Neural progenitor cell (in vitro differentiated cells): ENCODE data around the gene TSTD1. TPM values are rescaled to one million over a fixed set of nuclear protein-coding genes. Genes with fewer than 3 reads are reported as not detected.

Source experiments
- DNase-seq: peaks from one replicate; pipeline ENCODE4 v3.0.0-alpha.2; 2016; ENCODE audit warnings: low spot score
- H2AFZ ChIP-seq: fragments of 200-600 bp; sonication (generic); replicated peaks from 2 replicates; pipeline ENCODE4 v1.6.1; 2016; ENCODE audit warnings: antibody characterized with exemption
- H3F3A ChIP-seq: fragments of 200-600 bp; sonication (generic); 2 replicates; pipeline ENCODE4 v1.6.1; 2016; ENCODE audit warnings: antibody characterized with exemption, low read depth
- H3K27ac ChIP-seq: fragments of 200-600 bp; sonication (generic); 2 replicates; pipeline ENCODE4 v1.5.1; 2016; ENCODE audit warnings: mild to moderate bottlenecking
- H3K27me3 ChIP-seq: fragments of 200-600 bp; sonication (generic); 2 replicates; pipeline ENCODE4 v1.6.1; 2016; ENCODE audit warnings: mild to moderate bottlenecking, moderate library complexity
- H3K36me3 ChIP-seq: fragments of 200-600 bp; sonication (generic); 2 replicates; pipeline ENCODE4 v1.5.1; 2016
- H3K4me1 ChIP-seq: fragments of 200-600 bp; sonication (generic); 2 replicates; pipeline ENCODE4 v1.6.1; 2016; ENCODE audit warnings: mixed run types
- H3K4me2 ChIP-seq: fragments of 200-600 bp; sonication (generic); 2 replicates; pipeline ENCODE4 v1.6.1; 2016
- H3K4me3 ChIP-seq: fragments of 200-600 bp; sonication (generic); 2 replicates; pipeline ENCODE4 v1.5.1; 2016
- H3K79me2 ChIP-seq: fragments of 200-600 bp; sonication (generic); 2 replicates; pipeline ENCODE4 v1.6.1; 2016; ENCODE audit warnings: low read depth
- H3K9ac ChIP-seq: fragments of 200-600 bp; sonication (generic); 2 replicates; pipeline ENCODE4 v1.6.1; 2016
- H3K9me3 ChIP-seq: fragments of 200-600 bp; sonication (generic); 2 replicates; pipeline ENCODE4 v1.5.1; 2016; ENCODE audit warnings: low read depth
- H4K20me1 ChIP-seq: fragments of 200-600 bp; sonication (generic); 2 replicates; pipeline ENCODE4 v1.6.1; 2016; ENCODE audit warnings: low read depth
- H3K27ac Mint-ChIP-seq: 3 replicates; pipeline ENCODE4 v1.8.0; 2021; ENCODE audit warnings: mixed read lengths
- H3K27me3 Mint-ChIP-seq: 2 replicates; pipeline ENCODE4 v1.8.0; 2022; ENCODE audit warnings: low read depth, mild to moderate bottlenecking, inconsistent platforms, moderate library complexity, mixed read lengths; ENCODE audit not compliant: insufficient read depth
- H3K36me3 Mint-ChIP-seq: 3 replicates; pipeline ENCODE4 v1.8.0; 2021; ENCODE audit warnings: mixed read lengths
- H3K4me1 Mint-ChIP-seq: 3 replicates; pipeline ENCODE4 v1.8.0; 2021; ENCODE audit warnings: mixed read lengths
- H3K4me3 Mint-ChIP-seq: 3 replicates; pipeline ENCODE4 v1.8.0; 2021; ENCODE audit warnings: mild to moderate bottlenecking, moderate library complexity, mixed read lengths
- H3K9me3 Mint-ChIP-seq: 3 replicates; pipeline ENCODE4 v1.8.0; 2020; ENCODE audit warnings: mixed read lengths
- EZH2 ChIP-seq: fragments of 200-600 bp; sonication (generic); IDR thresholded peaks from 2 replicates; pipeline ENCODE4 v1.6.1; 2017; ENCODE audit warnings: antibody characterized with exemption, mild to moderate bottlenecking, moderate library complexity
- EZH2phosphoT487 ChIP-seq: fragments of 200-600 bp; sonication (generic); IDR thresholded peaks from 2 replicates; pipeline ENCODE4 v1.6.1; 2017; ENCODE audit warnings: antibody characterized with exemption
- total RNA-seq: library from RNA; depleted of rRNA; stranded (reverse); fragments of >200 nt; gene quantifications from 2 replicates; pipeline ENCODE4 v1.2.3, GENCODE V29; 2015; ENCODE audit warnings: low replicate concordance
- TF ChIP-seq, protein P1 (sequence below): fragments of 200-600 bp; sonication (generic); IDR thresholded peaks from 2 replicates; pipeline ENCODE4 v1.5.1; 2017; ENCODE audit warnings: antibody characterized with exemption, mild to moderate bottlenecking

Gene TSTD1
- total RNA-seq, 1 donor from 2014 or later, result 29.9 TPM

DNA sequence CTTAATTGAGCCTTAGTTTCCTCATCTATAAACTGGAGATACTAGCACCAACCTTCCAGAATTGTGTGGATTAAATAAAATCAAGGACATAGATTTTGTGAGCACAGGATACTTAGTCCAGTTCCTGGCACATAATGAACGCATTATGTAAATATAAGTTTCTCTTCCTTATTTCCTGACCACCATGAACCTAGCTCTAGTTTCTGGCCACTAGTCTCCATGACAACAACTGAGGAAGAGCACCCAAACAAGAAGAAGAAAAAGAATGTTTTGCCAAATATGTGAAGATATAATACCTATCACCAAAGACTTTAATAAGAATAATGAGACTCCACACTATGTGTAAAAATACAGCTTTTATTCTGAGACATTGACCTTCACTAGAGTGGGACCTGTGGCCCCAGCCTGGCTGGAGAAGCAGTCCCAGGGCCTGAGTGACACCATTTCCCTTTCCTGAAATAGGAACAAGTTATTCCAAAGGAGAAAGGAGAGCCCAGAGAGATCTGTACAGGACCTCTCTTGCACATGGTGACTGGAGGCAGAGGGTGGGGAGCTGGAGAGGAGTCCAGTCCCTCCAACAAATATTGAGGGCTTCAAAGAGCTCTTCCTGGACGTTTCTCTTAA lies 8.0 kb upstream of the TSTD1 start:
- Histone ChIP-seq H3K9me3 (no peaks in the 10 kb centered on the region), H3F3A (peaks cover 14% of the 10 kb centered on the region), H3K27ac (no peak overlapping the region), H4K20me1 (peaks cover 11% of the 10 kb centered on the region), H3K79me2 (peaks cover 27% of the 10 kb centered on the region), H3K9ac (no peak overlapping the region), H3K4me3 (peak overlapping the region; percentile 67), H3K36me3 (no peaks in the 10 kb centered on the region), H2AFZ (no peak overlapping the region), H3K4me2 (peak overlapping the region; percentile 83), H3K4me1 (peaks cover 12% of the 10 kb centered on the region), H3K27me3 (peaks cover 9% of the 10 kb centered on the region)
- peaks cover 19% of the 10 kb centered on the region for H3K36me3 Mint-ChIP-seq
- peaks cover 35% of the 10 kb centered on the region for H3K9me3 Mint-ChIP-seq
- H3K4me3 Mint-ChIP-seq, result peak overlapping the region; percentile 96
- TF ChIP-seq, protein P1, sequence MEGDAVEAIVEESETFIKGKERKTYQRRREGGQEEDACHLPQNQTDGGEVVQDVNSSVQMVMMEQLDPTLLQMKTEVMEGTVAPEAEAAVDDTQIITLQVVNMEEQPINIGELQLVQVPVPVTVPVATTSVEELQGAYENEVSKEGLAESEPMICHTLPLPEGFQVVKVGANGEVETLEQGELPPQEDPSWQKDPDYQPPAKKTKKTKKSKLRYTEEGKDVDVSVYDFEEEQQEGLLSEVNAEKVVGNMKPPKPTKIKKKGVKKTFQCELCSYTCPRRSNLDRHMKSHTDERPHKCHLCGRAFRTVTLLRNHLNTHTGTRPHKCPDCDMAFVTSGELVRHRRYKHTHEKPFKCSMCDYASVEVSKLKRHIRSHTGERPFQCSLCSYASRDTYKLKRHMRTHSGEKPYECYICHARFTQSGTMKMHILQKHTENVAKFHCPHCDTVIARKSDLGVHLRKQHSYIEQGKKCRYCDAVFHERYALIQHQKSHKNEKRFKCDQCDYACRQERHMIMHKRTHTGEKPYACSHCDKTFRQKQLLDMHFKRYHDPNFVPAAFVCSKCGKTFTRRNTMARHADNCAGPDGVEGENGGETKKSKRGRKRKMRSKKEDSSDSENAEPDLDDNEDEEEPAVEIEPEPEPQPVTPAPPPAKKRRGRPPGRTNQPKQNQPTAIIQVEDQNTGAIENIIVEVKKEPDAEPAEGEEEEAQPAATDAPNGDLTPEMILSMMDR, result no peak
- TF ChIP-seq EZH2phosphoT487 (no peak), EZH2 (no peak)
- peaks cover 6% of the 10 kb centered on the region for H3K27me3 Mint-ChIP-seq
- no peak overlapping the region for H3K27ac Mint-ChIP-seq
- peaks cover 11% of the 10 kb centered on the region for H3K4me1 Mint-ChIP-seq
- DNase-seq, result no peak

DNA sequence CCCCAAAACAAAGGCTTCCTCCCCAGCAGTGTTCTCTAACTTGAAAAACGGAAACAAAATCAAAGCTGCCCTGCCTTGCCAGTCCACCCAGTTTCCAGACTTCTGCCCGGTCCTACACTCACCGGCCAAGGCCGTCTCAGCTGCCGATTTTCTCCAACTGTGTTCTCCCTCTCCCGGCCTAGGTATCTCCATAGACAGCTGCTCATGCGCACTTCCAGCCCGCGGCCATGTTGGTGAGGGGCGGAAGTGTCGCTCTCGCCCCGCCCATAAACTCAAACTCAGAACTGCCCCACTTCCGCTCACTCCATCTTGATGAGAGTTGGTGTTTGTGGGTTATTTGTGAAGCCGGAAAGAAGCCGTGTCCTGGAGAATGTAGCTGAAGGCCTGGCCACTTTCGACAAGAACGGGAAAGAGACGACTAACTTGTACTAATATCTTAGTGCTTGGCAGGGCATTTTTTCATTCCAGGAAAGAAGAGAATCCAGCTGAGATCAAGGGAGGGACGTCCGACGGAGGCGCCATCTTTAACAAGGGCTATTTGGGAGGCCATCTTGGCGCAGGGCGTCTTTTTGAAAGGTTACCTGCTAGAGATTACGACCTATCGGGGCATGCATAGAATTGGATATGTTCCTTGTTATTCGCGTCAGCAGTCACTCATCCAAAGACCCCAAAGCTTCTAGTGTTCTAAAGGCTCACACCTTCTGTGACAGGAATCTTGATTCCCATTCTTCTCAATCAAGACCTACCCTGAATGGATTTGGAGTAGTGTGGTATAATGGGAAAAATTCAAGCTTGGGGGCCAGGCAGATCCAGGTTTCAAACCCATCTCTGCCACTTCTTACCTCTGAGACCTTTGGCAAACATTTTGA lies 7.2 kb upstream of the TSTD1 start, which contains the start of gene USF1:
Gene USF1, minus strand, starts transcription at position 242 of the 869 bp plus-strand sequence. CDS start 2,702 bp downstream, outside the sequence.
- peaks cover 12% of the 10 kb centered on the region for H3K4me1 ChIP-seq
- TF ChIP-seq, protein P1, result no peak
- TF ChIP-seq EZH2, result peak; percentile 80
- TF ChIP-seq EZH2phosphoT487, result peak; percentile 37
- no peaks in the 10 kb centered on the region for H3K36me3 ChIP-seq
- H3K4me1 Mint-ChIP-seq, result peaks cover 11% of the 10 kb centered on the region
- H3K4me3 ChIP-seq, result peak within 1 kb of the TSS; percentile 67
- peak within 1 kb of the TSS; percentile 96 for H3K4me3 Mint-ChIP-seq
- H3K27me3 Mint-ChIP-seq, result peaks cover 6% of the 10 kb centered on the region
- peak within 1 kb of the TSS; percentile 100 for H3K27ac Mint-ChIP-seq
- H2AFZ ChIP-seq, result peak within 1 kb of the TSS; percentile 93
- peak within 1 kb of the TSS; percentile 83 for H3K9ac ChIP-seq
- peak; percentile 98 for DNase-seq
- H3K4me2 ChIP-seq, result peak within 1 kb of the TSS; percentile 83
- peak within 1 kb of the TSS; percentile 95 for H3K27ac ChIP-seq
- peaks cover 11% of the 10 kb centered on the region for H4K20me1 ChIP-seq
- no peaks in the 10 kb centered on the region for H3K9me3 ChIP-seq
- peaks cover 9% of the 10 kb centered on the region for H3K27me3 ChIP-seq
- peaks cover 14% of the 10 kb centered on the region for H3F3A ChIP-seq
- H3K36me3 Mint-ChIP-seq, result peaks cover 22% of the 10 kb centered on the region
- H3K9me3 Mint-ChIP-seq, result peaks cover 35% of the 10 kb centered on the region
- H3K79me2 ChIP-seq, result peaks cover 27% of the 10 kb centered on the region

DNA sequence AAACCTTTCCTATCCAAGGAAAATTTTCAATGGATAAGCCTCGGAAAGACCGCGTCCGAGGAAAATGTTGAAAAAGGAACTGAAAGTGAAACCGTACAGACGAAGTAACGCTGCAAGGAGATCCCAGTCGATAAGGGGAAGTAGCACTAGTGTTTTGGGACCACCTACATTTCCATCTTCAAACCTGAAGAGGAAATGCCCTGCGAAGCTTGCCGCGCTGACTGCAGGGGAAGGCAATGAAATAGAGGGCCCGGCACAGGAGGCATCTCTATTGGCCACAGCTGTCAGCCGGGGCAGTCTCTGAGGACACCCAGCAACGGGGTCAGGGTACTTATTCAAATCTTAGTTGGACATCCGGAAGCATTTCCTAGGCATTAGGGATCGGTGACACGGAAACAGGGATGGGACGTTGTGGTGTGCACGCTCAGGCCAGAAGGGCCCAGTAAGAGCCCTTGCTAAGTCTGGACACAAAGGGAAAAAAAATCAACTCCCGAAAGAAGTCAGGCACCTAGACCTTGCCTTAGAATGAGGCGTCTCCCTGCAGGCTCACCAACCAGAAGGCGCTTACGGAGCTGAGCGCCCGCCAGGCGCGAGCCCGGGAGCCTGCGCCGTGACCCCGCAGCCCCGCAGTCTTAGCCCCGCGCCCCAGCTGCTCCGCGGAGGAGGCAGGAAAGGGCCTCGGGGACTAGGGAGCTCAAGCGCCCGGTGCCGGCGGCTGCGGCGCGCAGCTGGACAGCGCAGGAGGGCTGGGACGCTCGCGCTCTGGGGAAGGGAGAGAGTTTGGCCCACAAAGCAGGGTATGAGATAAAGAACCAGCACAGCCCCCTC lies 6.4 kb upstream of the TSTD1 start:
- H2AFZ ChIP-seq, result peak overlapping the region; percentile 93
- Mint-ChIP-seq H3K4me1 (peaks cover 11% of the 10 kb centered on the region), H3K27me3 (peaks cover 6% of the 10 kb centered on the region), H3K9me3 (peaks cover 35% of the 10 kb centered on the region), H3K36me3 (peaks cover 25% of the 10 kb centered on the region), H3K27ac (peak overlapping the region; percentile 100), H3K4me3 (peak overlapping the region; percentile 96)
- peaks cover 9% of the 10 kb centered on the region for H3K27me3 ChIP-seq
- TF ChIP-seq, protein P1, result no peak
- TF ChIP-seq EZH2phosphoT487 (no peak), EZH2 (peak; percentile 34)
- H3K9me3 ChIP-seq, result no peaks in the 10 kb centered on the region
- peak overlapping the region; percentile 95 for H3K27ac ChIP-seq
- DNase-seq, result peak; percentile 77
- no peaks in the 10 kb centered on the region for H3K36me3 ChIP-seq
- H3F3A ChIP-seq, result peaks cover 15% of the 10 kb centered on the region
- peaks cover 27% of the 10 kb centered on the region for H3K79me2 ChIP-seq
- H3K4me1 ChIP-seq, result peaks cover 12% of the 10 kb centered on the region
- peak overlapping the region; percentile 67 for H3K4me3 ChIP-seq
- peaks cover 11% of the 10 kb centered on the region for H4K20me1 ChIP-seq
- peak overlapping the region; percentile 83 for H3K4me2 ChIP-seq
- H3K9ac ChIP-seq, result peak overlapping the region; percentile 83
